GM23338 (cell line): ENCODE results near the gene CACNA1C.

ENCODE experiments used
- CREB1 ChIP-seq: fragments of 250-450 bp; sonication (Bioruptor Pico); IDR thresholded peaks from 2 replicates; pipeline ENCODE4 v1.5.0; 2020; ENCODE audit warnings: low read depth, mild to moderate bottlenecking, moderate library complexity
- EZH2 ChIP-seq: fragments of 200-600 bp; sonication (generic); IDR thresholded peaks from one replicate; pipeline ENCODE4 v1.8.0; 2017; ENCODE audit warnings: antibody characterized with exemption, mild to moderate bottlenecking, low read depth; ENCODE audit not compliant: unreplicated experiment
- EZH2phosphoT487 ChIP-seq: fragments of 200-600 bp; sonication (generic); IDR thresholded peaks from one replicate; pipeline ENCODE4 v1.8.1; 2018; ENCODE audit warnings: antibody characterized with exemption; ENCODE audit not compliant: unreplicated experiment
- POLR2AphosphoS5 ChIP-seq: IDR thresholded peaks from 2 replicates; pipeline ENCODE4 v1.6.1; 2016; ENCODE audit warnings: antibody characterized with exemption, low read depth
- STAT1 ChIP-seq: IDR thresholded peaks from one replicate; pipeline ENCODE4 v1.6.1; 2016; ENCODE audit warnings: antibody characterized with exemption; ENCODE audit not compliant: unreplicated experiment
- ZNF114 ChIP-seq: fragments of 250-450 bp; sonication (Bioruptor Pico); IDR thresholded peaks from 2 replicates; pipeline ENCODE4 v1.5.0; 2020; ENCODE audit warnings: mild to moderate bottlenecking, moderate library complexity
- ZNF331 ChIP-seq: fragments of 250-450 bp; sonication (Bioruptor Pico); IDR thresholded peaks from 2 replicates; pipeline ENCODE4 v1.5.0; 2020; ENCODE audit warnings: low read depth, mild to moderate bottlenecking, moderate library complexity
- TF ChIP-seq, protein P1 (sequence below): IDR thresholded peaks from 2 replicates; pipeline ENCODE4 v1.6.1; 2016; ENCODE audit warnings: antibody characterized with exemption
- TF ChIP-seq, protein P2 (sequence below), 2 experiments: fragments of 200-600 bp in 1 of 2; sonication (generic) in 1 of 2; conservative IDR thresholded peaks; 2 replicates each; pipeline versions ENCODE4 v1.5.1 to v1.6.1; 2016 to 2017; ENCODE audit warnings: antibody characterized with exemption in 2 of 2, low read depth in 2 of 2, mild to moderate bottlenecking in 2 of 2, moderate library complexity in 1 of 2
- TF ChIP-seq, protein P3 (sequence below): IDR thresholded peaks from one replicate; pipeline ENCODE4 v1.6.1; 2018; ENCODE audit warnings: antibody characterized with exemption; ENCODE audit not compliant: unreplicated experiment

DNA sequence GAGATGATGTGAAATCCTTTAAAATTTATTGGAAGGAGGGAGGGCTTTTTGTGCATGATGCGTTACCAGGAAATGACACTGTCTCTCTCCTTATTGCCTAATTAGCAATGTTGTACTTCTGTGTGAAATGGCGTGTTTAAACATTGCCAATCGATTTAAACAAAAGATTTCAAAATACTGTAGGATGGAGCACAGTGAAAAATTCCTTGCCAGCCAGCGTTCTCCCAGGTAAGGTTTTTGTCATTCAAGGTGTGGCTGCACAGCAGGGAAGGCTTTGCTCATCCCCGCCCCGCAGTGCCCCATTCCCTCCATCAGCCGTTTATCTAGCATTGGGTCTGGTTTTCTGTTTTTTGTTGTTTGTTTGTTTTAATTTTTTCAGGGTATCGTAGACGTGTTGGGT lies 137.3 kb downstream of the CACNA1C start:
- TF ChIP-seq, protein P1, sequence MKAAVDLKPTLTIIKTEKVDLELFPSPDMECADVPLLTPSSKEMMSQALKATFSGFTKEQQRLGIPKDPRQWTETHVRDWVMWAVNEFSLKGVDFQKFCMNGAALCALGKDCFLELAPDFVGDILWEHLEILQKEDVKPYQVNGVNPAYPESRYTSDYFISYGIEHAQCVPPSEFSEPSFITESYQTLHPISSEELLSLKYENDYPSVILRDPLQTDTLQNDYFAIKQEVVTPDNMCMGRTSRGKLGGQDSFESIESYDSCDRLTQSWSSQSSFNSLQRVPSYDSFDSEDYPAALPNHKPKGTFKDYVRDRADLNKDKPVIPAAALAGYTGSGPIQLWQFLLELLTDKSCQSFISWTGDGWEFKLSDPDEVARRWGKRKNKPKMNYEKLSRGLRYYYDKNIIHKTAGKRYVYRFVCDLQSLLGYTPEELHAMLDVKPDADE, result no peak
- TF ChIP-seq, protein P2, sequence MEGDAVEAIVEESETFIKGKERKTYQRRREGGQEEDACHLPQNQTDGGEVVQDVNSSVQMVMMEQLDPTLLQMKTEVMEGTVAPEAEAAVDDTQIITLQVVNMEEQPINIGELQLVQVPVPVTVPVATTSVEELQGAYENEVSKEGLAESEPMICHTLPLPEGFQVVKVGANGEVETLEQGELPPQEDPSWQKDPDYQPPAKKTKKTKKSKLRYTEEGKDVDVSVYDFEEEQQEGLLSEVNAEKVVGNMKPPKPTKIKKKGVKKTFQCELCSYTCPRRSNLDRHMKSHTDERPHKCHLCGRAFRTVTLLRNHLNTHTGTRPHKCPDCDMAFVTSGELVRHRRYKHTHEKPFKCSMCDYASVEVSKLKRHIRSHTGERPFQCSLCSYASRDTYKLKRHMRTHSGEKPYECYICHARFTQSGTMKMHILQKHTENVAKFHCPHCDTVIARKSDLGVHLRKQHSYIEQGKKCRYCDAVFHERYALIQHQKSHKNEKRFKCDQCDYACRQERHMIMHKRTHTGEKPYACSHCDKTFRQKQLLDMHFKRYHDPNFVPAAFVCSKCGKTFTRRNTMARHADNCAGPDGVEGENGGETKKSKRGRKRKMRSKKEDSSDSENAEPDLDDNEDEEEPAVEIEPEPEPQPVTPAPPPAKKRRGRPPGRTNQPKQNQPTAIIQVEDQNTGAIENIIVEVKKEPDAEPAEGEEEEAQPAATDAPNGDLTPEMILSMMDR (conservative IDR thresholded peaks at IDR 0.05; ENCODE audit: low read depth in 2 of 2), result no peak
- TF ChIP-seq, protein P3, sequence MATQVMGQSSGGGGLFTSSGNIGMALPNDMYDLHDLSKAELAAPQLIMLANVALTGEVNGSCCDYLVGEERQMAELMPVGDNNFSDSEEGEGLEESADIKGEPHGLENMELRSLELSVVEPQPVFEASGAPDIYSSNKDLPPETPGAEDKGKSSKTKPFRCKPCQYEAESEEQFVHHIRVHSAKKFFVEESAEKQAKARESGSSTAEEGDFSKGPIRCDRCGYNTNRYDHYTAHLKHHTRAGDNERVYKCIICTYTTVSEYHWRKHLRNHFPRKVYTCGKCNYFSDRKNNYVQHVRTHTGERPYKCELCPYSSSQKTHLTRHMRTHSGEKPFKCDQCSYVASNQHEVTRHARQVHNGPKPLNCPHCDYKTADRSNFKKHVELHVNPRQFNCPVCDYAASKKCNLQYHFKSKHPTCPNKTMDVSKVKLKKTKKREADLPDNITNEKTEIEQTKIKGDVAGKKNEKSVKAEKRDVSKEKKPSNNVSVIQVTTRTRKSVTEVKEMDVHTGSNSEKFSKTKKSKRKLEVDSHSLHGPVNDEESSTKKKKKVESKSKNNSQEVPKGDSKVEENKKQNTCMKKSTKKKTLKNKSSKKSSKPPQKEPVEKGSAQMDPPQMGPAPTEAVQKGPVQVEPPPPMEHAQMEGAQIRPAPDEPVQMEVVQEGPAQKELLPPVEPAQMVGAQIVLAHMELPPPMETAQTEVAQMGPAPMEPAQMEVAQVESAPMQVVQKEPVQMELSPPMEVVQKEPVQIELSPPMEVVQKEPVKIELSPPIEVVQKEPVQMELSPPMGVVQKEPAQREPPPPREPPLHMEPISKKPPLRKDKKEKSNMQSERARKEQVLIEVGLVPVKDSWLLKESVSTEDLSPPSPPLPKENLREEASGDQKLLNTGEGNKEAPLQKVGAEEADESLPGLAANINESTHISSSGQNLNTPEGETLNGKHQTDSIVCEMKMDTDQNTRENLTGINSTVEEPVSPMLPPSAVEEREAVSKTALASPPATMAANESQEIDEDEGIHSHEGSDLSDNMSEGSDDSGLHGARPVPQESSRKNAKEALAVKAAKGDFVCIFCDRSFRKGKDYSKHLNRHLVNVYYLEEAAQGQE, result no peak
- TF ChIP-seq POLR2AphosphoS5 (no peak), EZH2phosphoT487 (no peak), EZH2 (no peak), CREB1 (no peak), STAT1 (no peak), ZNF331 (CRISPR knock-in tag) (no peak), ZNF114 (CRISPR knock-in tag) (no peak)
